LNCAP (cell line): ENCODE results near the gene CFAP54.

Source experiments
- CTCF ChIP-seq: fragments of 450-650 bp; IDR thresholded peaks from 2 replicates; pipeline ENCODE4 v1.5.1; 2017; ENCODE audit warnings: mild to moderate bottlenecking

CFAP54 gene

GRCh38 chr12:96876966-96877365 lies 387.6 kb downstream of the CFAP54 start:
- no peak for TF ChIP-seq CTCF

GRCh38 chr12:96878704-96879103 lies 389.3 kb downstream of the CFAP54 start:
- TF ChIP-seq CTCF = no peak

- no peak for TF ChIP-seq CTCF
Measured at GRCh38 chr12:96879301-96879700, 389.9 kb downstream of the CFAP54 start.

GRCh38 chr12:96880220-96880619 lies 390.8 kb downstream of the CFAP54 start:
- TF ChIP-seq CTCF = no peak

- TF ChIP-seq CTCF = no peak
Measured at GRCh38 chr12:96881608-96882007, 392.2 kb downstream of the CFAP54 start.

- no peak for TF ChIP-seq CTCF
Measured at GRCh38 chr12:96882862-96883261, 393.5 kb downstream of the CFAP54 start.

- TF ChIP-seq CTCF = no peak
Measured at GRCh38 chr12:96883571-96883970, 394.2 kb downstream of the CFAP54 start.

GRCh38 chr12:96886998-96887677 lies 397.8 kb downstream of the CFAP54 start:
- TF ChIP-seq CTCF = no peak
